NCI-H748 (cell line): ENCODE results near the gene FBLN1.

ENCODE experiments used
- DNase-seq: peaks from one replicate; lab custom pipeline; 2025; ENCODE audit not compliant: unreplicated experiment; lab: John Stamatoyannopoulos, UW

The FBLN1 gene

GRCh38 chr22:45631140-45631840 lies 128.6 kb downstream of the FBLN1 start:
- no peak for DNase-seq

DNA sequence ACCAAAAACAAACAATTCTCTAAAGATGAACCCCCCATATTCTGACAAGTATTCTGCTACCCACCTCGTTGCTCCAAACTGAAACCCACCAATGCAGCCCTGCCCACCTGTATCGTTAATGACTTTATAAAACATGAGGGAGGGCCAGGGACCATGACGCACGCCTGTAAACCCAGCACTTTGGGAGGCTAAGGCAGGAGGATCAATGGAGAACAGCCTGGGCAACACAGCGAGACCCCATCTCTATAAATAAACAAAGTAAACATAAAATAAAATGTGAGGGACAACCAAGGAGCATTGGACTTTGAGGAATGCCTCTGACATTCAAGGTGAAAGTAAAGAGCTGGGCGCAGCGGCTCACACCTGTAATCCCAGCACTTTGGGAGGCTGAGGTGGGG lies 129.2 kb downstream of the FBLN1 start:
- no peak for DNase-seq

- DNase-seq: no peak
Observed at GRCh38 chr22:45632791-45633515, 130.3 kb downstream of the FBLN1 start.

GRCh38 chr22:45636683-45637082 lies 134.0 kb downstream of the FBLN1 start:
- no peak for DNase-seq

GRCh38 chr22:45638197-45638596 lies 135.5 kb downstream of the FBLN1 start:
- no peak for DNase-seq

DNA sequence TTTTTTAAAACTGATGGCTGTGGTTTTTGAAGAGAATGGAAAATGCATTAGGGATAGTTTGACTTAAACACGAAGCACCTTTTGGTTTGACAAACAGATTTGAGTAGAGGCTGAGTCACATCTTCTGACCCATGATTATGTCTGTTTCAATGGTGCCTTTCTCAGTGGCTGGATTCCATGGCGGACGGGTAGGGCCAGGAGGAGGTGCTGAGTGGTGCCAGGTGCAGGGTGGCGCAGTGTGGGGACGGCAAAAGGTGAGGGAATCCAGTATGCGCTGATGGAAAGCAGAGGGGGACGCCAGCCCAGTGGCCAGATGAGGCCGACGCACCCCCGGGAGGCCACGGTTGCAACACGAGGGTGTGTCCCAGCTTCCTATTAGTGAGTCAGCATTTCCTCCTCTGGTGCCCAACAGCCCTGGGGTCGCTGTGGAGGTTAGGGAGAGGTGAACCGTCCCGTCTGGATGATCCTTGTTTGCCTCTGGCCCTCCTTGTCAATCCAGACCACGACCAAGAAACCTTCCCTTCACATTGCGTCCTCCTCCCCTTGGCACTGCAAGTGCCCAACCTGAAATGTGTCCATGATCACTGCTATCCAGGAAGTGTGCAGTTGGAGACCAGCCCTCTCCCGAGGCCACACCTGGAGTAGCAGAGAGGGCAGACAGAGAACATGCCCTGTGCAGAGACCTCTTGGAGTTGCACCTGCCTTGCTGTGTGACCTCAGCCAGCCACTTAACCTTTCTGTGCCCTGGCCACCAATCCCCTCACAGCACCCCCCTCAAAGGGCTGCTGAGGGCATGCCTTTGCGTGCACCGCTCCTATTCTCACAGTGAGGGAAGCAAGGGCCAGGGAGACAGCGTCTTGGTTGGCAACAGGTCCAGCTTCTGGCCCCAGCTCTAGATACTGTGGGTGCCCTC lies 136.4 kb downstream of the FBLN1 start:
- DNase-seq: no peak

GRCh38 chr22:45639747-45640102 lies 137.0 kb downstream of the FBLN1 start:
- DNase-seq: no peak

DNA sequence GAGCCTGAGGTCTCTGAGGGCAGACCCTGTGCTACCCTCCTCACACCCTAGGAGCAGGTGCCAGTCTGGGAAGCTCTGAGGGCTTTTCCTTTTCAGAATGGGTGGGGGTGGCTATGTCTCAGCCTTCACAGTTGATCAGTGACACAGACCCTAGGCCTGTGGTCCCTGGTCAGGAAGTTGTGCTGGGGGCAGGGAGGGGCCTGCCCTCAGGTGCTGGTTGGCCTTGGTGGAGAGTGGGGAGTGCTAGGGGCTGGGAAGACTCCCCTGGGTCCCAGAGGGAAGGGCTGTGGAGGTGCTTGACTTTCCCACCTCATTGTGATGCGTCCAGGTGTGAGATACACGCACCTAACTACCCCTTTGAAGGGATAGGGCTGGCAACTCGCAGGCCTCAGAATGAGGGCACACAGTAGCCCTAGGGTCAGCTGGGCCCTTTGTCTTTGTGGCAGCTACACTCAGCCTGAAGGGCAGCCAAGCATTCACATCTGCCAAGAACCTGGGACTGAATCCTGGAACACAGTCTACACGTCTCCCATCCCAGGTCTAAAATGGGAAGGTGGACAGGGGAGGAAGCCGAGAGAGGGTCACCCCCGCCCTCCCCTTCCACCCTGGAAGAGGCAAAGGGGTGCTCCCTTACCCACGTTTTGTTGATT lies 137.7 kb downstream of the FBLN1 start:
- no peak for DNase-seq

GRCh38 chr22:45640941-45641621 lies 138.4 kb downstream of the FBLN1 start:
- no peak for DNase-seq

GRCh38 chr22:45642986-45643385 lies 140.3 kb downstream of the FBLN1 start:
- no peak for DNase-seq

DNA sequence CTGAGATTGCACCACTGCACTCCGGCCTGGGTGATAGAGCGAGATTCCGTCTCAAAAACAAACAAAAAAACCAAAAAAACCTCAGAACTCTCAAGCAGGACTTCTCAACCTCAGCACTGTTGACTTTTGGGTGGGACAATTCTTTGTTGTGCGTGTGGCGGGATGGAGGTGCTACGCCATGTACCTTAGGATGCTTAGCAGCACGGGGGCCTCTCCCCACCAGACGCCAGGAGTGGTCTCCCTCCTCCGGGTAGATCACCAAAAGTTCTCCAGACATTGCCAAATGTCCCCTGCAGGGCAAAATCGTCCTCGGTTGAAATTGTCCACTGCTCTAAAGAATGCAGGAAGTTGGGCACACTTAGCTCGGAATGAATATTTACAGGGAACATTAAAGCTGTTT lies 142.0 kb downstream of the FBLN1 start:
- no peak for DNase-seq

- no peak for DNase-seq
Observed at GRCh38 chr22:45645150-45645525, 142.5 kb downstream of the FBLN1 start.

GRCh38 chr22:45645526-45646414 lies 143.1 kb downstream of the FBLN1 start:
- DNase-seq: peak; percentile 65

- DNase-seq: no peak
Observed at GRCh38 chr22:45647532-45648225, 145.0 kb downstream of the FBLN1 start.

DNA sequence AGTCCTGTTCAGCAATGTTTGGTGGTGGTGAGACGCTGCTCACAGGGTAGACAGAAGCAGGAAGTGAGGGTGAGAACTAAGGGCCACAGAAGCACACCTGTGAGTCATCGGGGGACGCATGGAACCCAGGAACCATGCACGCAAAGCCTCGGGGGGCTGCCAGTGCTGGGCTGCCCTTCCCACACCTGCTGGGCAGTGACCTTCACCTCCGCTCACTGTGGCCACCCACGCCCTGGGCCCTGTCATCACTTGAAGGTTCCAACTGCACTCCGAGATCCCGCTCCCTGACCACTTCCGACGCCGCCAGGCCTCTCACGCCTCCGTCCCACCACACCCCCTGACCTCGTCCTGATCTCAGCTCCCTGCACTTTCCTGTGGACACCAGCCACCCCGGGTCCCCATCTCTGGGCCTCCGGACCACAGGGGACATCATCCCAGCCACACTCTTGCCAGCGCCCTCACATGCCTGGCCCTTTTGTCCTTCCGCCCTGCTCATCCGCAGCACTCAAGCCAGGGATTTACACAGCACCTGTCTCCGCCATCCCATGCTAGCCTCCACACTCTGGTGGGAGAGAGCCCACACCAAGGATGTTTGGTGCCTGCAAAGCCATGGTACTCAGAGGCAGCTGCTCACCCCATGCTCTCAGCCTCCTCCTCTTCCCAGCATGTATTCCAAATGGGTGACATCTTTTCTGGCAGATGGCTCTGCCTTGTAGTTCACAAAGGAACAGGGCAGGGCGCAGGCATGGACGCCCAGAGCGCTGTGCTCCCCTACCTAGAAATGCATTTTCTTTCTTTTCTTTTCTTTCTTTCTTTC lies 145.8 kb downstream of the FBLN1 start:
- no peak for DNase-seq

DNA sequence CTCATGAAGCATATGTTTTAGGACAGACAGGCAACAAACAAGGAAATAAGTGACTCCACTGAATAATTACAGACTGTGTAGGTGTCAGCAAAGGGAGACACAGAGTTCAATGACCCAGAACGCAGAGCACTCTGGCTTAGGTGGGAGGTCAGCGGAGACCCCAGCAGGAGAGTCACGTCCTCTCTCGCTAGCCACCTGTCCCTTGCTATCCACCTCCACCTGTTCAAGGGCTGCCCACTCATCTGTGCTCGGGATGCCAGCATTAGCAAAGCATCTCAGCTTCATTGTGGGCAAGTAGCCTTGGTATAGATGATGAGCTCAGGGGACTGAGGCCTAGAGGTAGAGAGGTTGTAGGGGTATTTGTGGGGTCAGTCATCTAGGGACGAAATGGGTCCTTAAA lies 147.1 kb downstream of the FBLN1 start:
- no peak for DNase-seq

DNA sequence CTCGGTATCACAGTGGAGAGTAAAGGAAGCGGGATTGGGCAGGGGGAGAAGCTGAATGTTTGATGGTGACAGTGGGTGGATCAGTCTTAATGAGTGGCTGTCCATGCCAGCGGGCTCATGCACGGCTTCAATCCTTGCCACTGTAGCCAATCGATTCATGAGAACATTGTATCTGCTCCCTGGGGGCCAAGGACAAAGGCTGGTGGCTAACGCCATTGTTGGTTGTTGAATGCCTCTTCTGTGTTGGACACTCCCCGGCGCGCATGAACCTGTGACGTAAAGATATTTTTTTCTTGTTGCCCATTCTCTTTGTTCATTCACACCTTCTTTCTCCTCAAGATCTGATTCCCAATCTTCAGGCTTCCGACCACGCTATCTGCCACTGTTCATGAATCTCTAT lies 148.0 kb downstream of the FBLN1 start:
- DNase-seq: no peak
